H1 (cell line): Measurements from ENCODE around the gene CCDC127. TPM values are rescaled to one million over a fixed set of nuclear protein-coding genes. Genes with fewer than 3 reads are reported as not detected.
"Not testable (repeated sequence)": the region's sequence is repeated elsewhere in the genome, so short reads cannot be mapped to it uniquely, and the experiment has no call there.

Experiments
- CTCF ChIA-PET: fragments of 300-600 bp; sonication (Branson Sonifier 250); formaldehyde crosslinking; loops from one replicate; lab custom pipeline; 2021; ENCODE audit not compliant: partially characterized antibody; lab: Charles Lee
- POLR2A ChIA-PET: fragments of 300-600 bp; sonication (Branson Sonifier 250); formaldehyde crosslinking; loops from one replicate; lab custom pipeline; 2021; ENCODE audit warnings: inconsistent platforms; ENCODE audit not compliant: partially characterized antibody; lab: Charles Lee
- DNase-seq, 2 experiments: peaks; one replicate each; pipeline versions ENCODE4 v3.0.0 to v3.0.0-alpha.2; 2010 to 2022; ENCODE audit warnings: low spot score in 2 of 2, low read depth in 1 of 2, mixed read lengths in 1 of 2
- FAIRE-seq: peaks from 2 replicates; lab custom pipeline; 2011; peaks lifted over from hg19 to GRCh38; lab: Jason Lieb, UNC
- H2AFZ ChIP-seq: 2 replicates; pipeline ENCODE4 v1.8.1; 2012; ENCODE audit warnings: low read length, inconsistent platforms
- H2AK5ac ChIP-seq: 2 replicates; pipeline ENCODE4 v1.6.1; 2013; ENCODE audit warnings: low read depth, low read length
- H2BK120ac ChIP-seq: replicated peaks from 2 replicates; pipeline ENCODE3; 2013; ENCODE audit warnings: low read depth, low read length, inconsistent platforms
- H2BK12ac ChIP-seq: 2 replicates; pipeline ENCODE4 v1.6.1; 2013; ENCODE audit warnings: low read depth, low read length
- H2BK15ac ChIP-seq: 2 replicates; pipeline ENCODE4 v1.6.1; 2013; ENCODE audit warnings: low read length
- H2BK20ac ChIP-seq: 2 replicates; pipeline ENCODE4 v1.6.1; 2013; ENCODE audit warnings: low read length
- H2BK5ac ChIP-seq: 2 replicates; pipeline ENCODE4 v1.6.1; 2013; ENCODE audit warnings: low read depth, low read length
- H3K14ac ChIP-seq: 2 replicates; pipeline ENCODE4 v1.6.1; 2013; ENCODE audit warnings: inconsistent platforms; ENCODE audit not compliant: insufficient read length
- H3K18ac ChIP-seq: 2 replicates; pipeline ENCODE4 v1.6.1; 2013; ENCODE audit warnings: low read length; ENCODE audit errors: extremely low read depth
- H3K23ac ChIP-seq: 2 replicates; pipeline ENCODE4 v1.6.1; 2013; ENCODE audit warnings: inconsistent platforms; ENCODE audit not compliant: insufficient read length
- H3K23me2 ChIP-seq: 2 replicates; pipeline ENCODE4 v1.6.1; 2013; ENCODE audit warnings: low read depth, low read length
- H3K27ac ChIP-seq: 2 replicates; pipeline ENCODE4 v1.6.1; 2011; ENCODE audit warnings: low read depth, low read length, inconsistent platforms
- H3K27me3 ChIP-seq, 4 experiments: replicated peaks in 1 of 4; 1 replicate in 1 of 4; 2 replicates in 3 of 4; pipeline versions ENCODE4 v1.6.1 to v1.8.1; 2011 to 2013; ENCODE audit warnings: low read length in 3 of 4, mild to moderate bottlenecking in 3 of 4, inconsistent platforms in 2 of 4, mixed read lengths in 2 of 4, moderate library complexity in 1 of 4; ENCODE audit not compliant: control insufficient read depth in 3 of 4, insufficient read depth in 3 of 4; ENCODE audit errors: extremely low read depth in 1 of 4
- H3K36me3 ChIP-seq, 4 experiments: 2 replicates each; pipeline versions ENCODE4 v1.6.1 to v1.8.1; 2011 to 2013; ENCODE audit warnings: mild to moderate bottlenecking in 4 of 4, low read length in 3 of 4, moderate library complexity in 2 of 4, control low read depth in 1 of 4, inconsistent platforms in 1 of 4; ENCODE audit not compliant: insufficient read depth in 4 of 4, control insufficient read depth in 2 of 4
- H3K4ac ChIP-seq: replicated peaks from 2 replicates; pipeline ENCODE3; 2013; ENCODE audit warnings: low read length, low read depth, mixed read lengths, inconsistent platforms; ENCODE audit not compliant: insufficient read length
- H3K4me1 ChIP-seq, 4 experiments: replicated peaks in 1 of 4; 1 replicate in 1 of 4; 2 replicates in 3 of 4; pipeline versions ENCODE4 v1.6.1 to v1.8.1; 2011 to 2013; ENCODE audit warnings: low read length in 3 of 4, inconsistent platforms in 2 of 4, mixed read lengths in 1 of 4; ENCODE audit not compliant: insufficient read depth in 4 of 4, control insufficient read depth in 3 of 4
- H3K4me2 ChIP-seq, 2 experiments: 2 replicates each; pipeline versions ENCODE4 v1.6.1 to v1.8.1; 2011 to 2013; ENCODE audit warnings: low read depth in 2 of 2, low read length in 2 of 2, control low read depth in 1 of 2, inconsistent platforms in 1 of 2, mild to moderate bottlenecking in 1 of 2; ENCODE audit not compliant: insufficient read depth in 1 of 2
- H3K4me3 ChIP-seq, 4 experiments: fragments of 200-600, 300-600 bp in 1 of 4; sonication (generic), shearing (Covaris generic), sonication (Bioruptor Twin) in 1 of 4; 2 replicates each; pipeline versions ENCODE4 v1.5.1 to v1.8.1; 2011 to 2016; ENCODE audit warnings: low read length in 4 of 4, low read depth in 3 of 4, control low read depth in 2 of 4, inconsistent platforms in 2 of 4, mild to moderate bottlenecking in 2 of 4, mixed read lengths in 1 of 4, moderate library complexity in 1 of 4; ENCODE audit not compliant: insufficient read depth in 2 of 4; ENCODE audit errors: extremely low read depth in 1 of 4
- H3K56ac ChIP-seq: replicated peaks from 2 replicates; pipeline ENCODE3; 2013; ENCODE audit warnings: low read depth, mild to moderate bottlenecking, mixed read lengths, low read length, inconsistent platforms; ENCODE audit not compliant: insufficient read length
- H3K79me1 ChIP-seq: 2 replicates; pipeline ENCODE4 v1.6.1; 2013; ENCODE audit warnings: low read depth, low read length, control low read depth
- H3K79me2 ChIP-seq, 2 experiments: 2 replicates each; pipeline versions ENCODE4 v1.6.1 to v1.8.1; 2012 to 2013; ENCODE audit warnings: low read length in 2 of 2, mild to moderate bottlenecking in 2 of 2, inconsistent platforms in 1 of 2; ENCODE audit not compliant: insufficient read depth in 2 of 2, control insufficient read depth in 1 of 2
- H3K9ac ChIP-seq, 4 experiments: replicated peaks in 1 of 4; 1 replicate in 1 of 4; 2 replicates in 3 of 4; pipeline versions ENCODE4 v1.6.1 to v1.8.1; 2011 to 2013; ENCODE audit warnings: low read depth in 3 of 4, low read length in 3 of 4, control low read depth in 2 of 4, mild to moderate bottlenecking in 2 of 4, moderate library complexity in 2 of 4, inconsistent platforms in 1 of 4; ENCODE audit errors: extremely low read depth in 1 of 4
- H3K9me3 ChIP-seq, 2 experiments: 2 replicates each; pipeline versions ENCODE4 v1.6.1 to v1.8.1; 2012 to 2013; ENCODE audit warnings: mild to moderate bottlenecking in 2 of 2, moderate library complexity in 2 of 2, control low read depth in 1 of 2, inconsistent platforms in 1 of 2, low read depth in 1 of 2, low read length in 1 of 2, mixed read lengths in 1 of 2; ENCODE audit not compliant: insufficient read depth in 2 of 2
- H4K20me1 ChIP-seq, 2 experiments: replicated peaks in 1 of 2; 2 replicates each; pipeline versions ENCODE3 to v1.8.1; 2011 to 2013; ENCODE audit warnings: inconsistent platforms in 2 of 2, low read length in 2 of 2, mild to moderate bottlenecking in 1 of 2; ENCODE audit not compliant: insufficient read depth in 2 of 2, control insufficient read depth in 1 of 2
- H4K5ac ChIP-seq: 2 replicates; pipeline ENCODE4 v1.6.1; 2013; ENCODE audit warnings: low read length, low read depth, mixed read lengths, inconsistent platforms; ENCODE audit not compliant: insufficient read length
- H4K8ac ChIP-seq: 2 replicates; pipeline ENCODE4 v1.8.0; 2013; ENCODE audit warnings: mild to moderate bottlenecking, moderate library complexity, low read length, inconsistent platforms; ENCODE audit not compliant: insufficient read depth; ENCODE audit errors: extremely low read depth
- H4K91ac ChIP-seq: replicated peaks from 2 replicates; pipeline ENCODE3; 2013; ENCODE audit warnings: low read length, mixed read lengths, inconsistent platforms; ENCODE audit not compliant: insufficient read length
- WGBS, 2 experiments: shearing (Covaris generic) in 1 of 2; methylation state at CpG; one replicate each; pipeline versions ENCODE4 v1.1.6 to v1.1.7; 2013 to 2015; ENCODE audit warnings: low lambda C conversion rate in 2 of 2, mixed read lengths in 2 of 2, inconsistent platforms in 1 of 2, low coverage in 1 of 2, missing lambda C conversion rate in 1 of 2; ENCODE audit not compliant: insufficient replicate concordance in 2 of 2, insufficient coverage in 1 of 2, insufficient read length in 1 of 2; ENCODE audit errors: extremely low coverage in 1 of 2, missing lambda C conversion rate in 1 of 2; 5-methylcytosine and 5-hydroxymethylcytosine counted together
- polyA plus RNA-seq, 7 experiments: library from polyadenylated mRNA; depleted of rRNA in 3 of 7; stranded (reverse) in 5 of 7; unstranded in 2 of 7; fragments of >200 nt in 5 of 7; fragments of 200-250 nt in 2 of 7; gene quantifications; 1 replicate in 5 of 7; 2 replicates in 1 of 7; 4 replicates in 1 of 7; pipeline versions ENCODE4 v1.2.1 to v1.2.3, GENCODE V29; 2011 to 2013; ENCODE audit warnings: missing spikeins in 2 of 7, mixed read lengths in 2 of 7
- total RNA-seq: library from RNA; stranded (reverse); fragmentation: NEBNext Ultra II Directional; extraction: Animal tissue kit (Norgen Biotek cat#: 25700); gene quantifications from 2 replicates; pipeline ENCODE4 v1.2.1, GENCODE V29; 2021

The CCDC127 gene
- total and polyA plus RNA-seq, 2 of the 8 experiments (the other 6 are each of a cell fraction or from before 2014, with no cell fraction given): 2.9 to 8.0 TPM

- H2BK5ac ChIP-seq, H3K4me3 ChIP-seq, H3K27me3 ChIP-seq, H2BK20ac ChIP-seq, H3K18ac ChIP-seq, H3K56ac ChIP-seq, H3K4me1 ChIP-seq, H3K27ac ChIP-seq, H3K23me2 ChIP-seq, DNase-seq, POLR2A ChIA-PET, H3K4me2 ChIP-seq, H3K9ac ChIP-seq, H2BK12ac ChIP-seq, H3K23ac ChIP-seq, H3K4ac ChIP-seq, H4K20me1 ChIP-seq, H2AK5ac ChIP-seq, H2BK15ac ChIP-seq, H4K8ac ChIP-seq, FAIRE-seq, H4K91ac ChIP-seq, H4K5ac ChIP-seq, H3K14ac ChIP-seq, H3K79me1 ChIP-seq, H2BK120ac ChIP-seq, H2AFZ ChIP-seq, H3K79me2 ChIP-seq: not testable (repeated sequence)
- peaks cover 5 to 54% (median 34%) of the 10 kb centered on the region in 4 experiments; a peak in 7 of 8 replicates for H3K36me3 ChIP-seq
- peaks cover 5 to 18% of the 10 kb centered on the region in 2 experiments; a peak in 3 of 4 replicates for H3K9me3 ChIP-seq
- CTCF ChIA-PET: interaction anchor here (0.6 kb wide), 1 partner anchor 288 kb away, joined by 5 read pairs; no protein-coding TSS in a partner anchor
- 94% methylated on average over 13 of the region's 13 CpGs; no CpG with 5 or more reads in 1 of the 2 experiments for WGBS, 2 experiments
These were observed 23.2 kb upstream of the CCDC127 start for GRCh38 chr5:241045-241669.

GRCh38 chr5:240550-240949, 22.6 kb upstream of the CCDC127 start:
- not testable (repeated sequence) for FAIRE-seq, H3K4ac ChIP-seq
- WGBS, 2 experiments: 98% methylated on average over 7 of the region's 7 CpGs; no CpG with 5 or more reads in 1 of the 2 experiments

More at GRCh38 chr5:240550-240949, 22.6 kb upstream of the CCDC127 start:
- H3K4me1 ChIP-seq, H4K5ac ChIP-seq, H3K23ac ChIP-seq, H3K4me2 ChIP-seq, H4K8ac ChIP-seq, H2BK15ac ChIP-seq, H3K56ac ChIP-seq, H3K18ac ChIP-seq, H3K9ac ChIP-seq, POLR2A ChIA-PET, H3K79me2 ChIP-seq, H2BK120ac ChIP-seq, CTCF ChIA-PET, H2AFZ ChIP-seq, H4K20me1 ChIP-seq, H3K27me3 ChIP-seq, H3K23me2 ChIP-seq, H3K4me3 ChIP-seq, H2BK20ac ChIP-seq, H3K79me1 ChIP-seq, H2BK12ac ChIP-seq, H3K27ac ChIP-seq, H3K14ac ChIP-seq, H4K91ac ChIP-seq, H2BK5ac ChIP-seq, DNase-seq, H2AK5ac ChIP-seq: not testable (repeated sequence)
- Histone ChIP-seq H3K36me3 (peaks cover 5 to 52% (median 34%) of the 10 kb centered on the region in 4 experiments; a peak in 7 of 8 replicates), H3K9me3 (peaks cover 5 to 18% of the 10 kb centered on the region in 2 experiments; a peak in 3 of 4 replicates)
